Measurements from ENCODE around the gene DDX20.

GRCh38 chr1:111814642-111815041 is 58.9 kb downstream of the DDX20 start:
- TF ChIP-seq, protein P1, sequence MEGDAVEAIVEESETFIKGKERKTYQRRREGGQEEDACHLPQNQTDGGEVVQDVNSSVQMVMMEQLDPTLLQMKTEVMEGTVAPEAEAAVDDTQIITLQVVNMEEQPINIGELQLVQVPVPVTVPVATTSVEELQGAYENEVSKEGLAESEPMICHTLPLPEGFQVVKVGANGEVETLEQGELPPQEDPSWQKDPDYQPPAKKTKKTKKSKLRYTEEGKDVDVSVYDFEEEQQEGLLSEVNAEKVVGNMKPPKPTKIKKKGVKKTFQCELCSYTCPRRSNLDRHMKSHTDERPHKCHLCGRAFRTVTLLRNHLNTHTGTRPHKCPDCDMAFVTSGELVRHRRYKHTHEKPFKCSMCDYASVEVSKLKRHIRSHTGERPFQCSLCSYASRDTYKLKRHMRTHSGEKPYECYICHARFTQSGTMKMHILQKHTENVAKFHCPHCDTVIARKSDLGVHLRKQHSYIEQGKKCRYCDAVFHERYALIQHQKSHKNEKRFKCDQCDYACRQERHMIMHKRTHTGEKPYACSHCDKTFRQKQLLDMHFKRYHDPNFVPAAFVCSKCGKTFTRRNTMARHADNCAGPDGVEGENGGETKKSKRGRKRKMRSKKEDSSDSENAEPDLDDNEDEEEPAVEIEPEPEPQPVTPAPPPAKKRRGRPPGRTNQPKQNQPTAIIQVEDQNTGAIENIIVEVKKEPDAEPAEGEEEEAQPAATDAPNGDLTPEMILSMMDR (IDR thresholded peaks at IDR 0.05), result no peak
- TF ChIP-seq EP300 (IDR thresholded peaks at IDR 0.05) (no peak), POLR2A (IDR thresholded peaks at IDR 0.05; ENCODE audit: low read depth) (no peak), POLR2AphosphoS5 (IDR thresholded peaks at IDR 0.05) (no peak)
